ENCODE measurements around the gene PRELID1.
"Not testable (repeated sequence)": the region's sequence is repeated elsewhere in the genome, so short reads cannot be mapped to it uniquely, and the experiment has no call there.

The PRELID1 gene

GRCh38 chr5:177336603-177337494 is 33.2 kb downstream of the PRELID1 start:
- DNase-seq (ENCODE audit: low read depth): no peak

- DNase-seq (ENCODE audit: low read depth): no peak
These were observed 34.9 kb downstream of the PRELID1 start for GRCh38 chr5:177338251-177339106.

- no peak for DNase-seq (ENCODE audit: low read depth)
These were observed 35.6 kb downstream of the PRELID1 start for GRCh38 chr5:177339107-177339638.

GRCh38 chr5:177343000-177343399 is 39.4 kb downstream of the PRELID1 start:
- DNase-seq (ENCODE audit: low read depth): not testable (repeated sequence)

- DNase-seq (ENCODE audit: low read depth): no peak
These were observed 40.2 kb downstream of the PRELID1 start for GRCh38 chr5:177343777-177344176.

GRCh38 chr5:177344891-177345290 is 41.3 kb downstream of the PRELID1 start:
- no peak for DNase-seq (ENCODE audit: low read depth)

- no peak for DNase-seq (ENCODE audit: low read depth)
These were observed 43.2 kb downstream of the PRELID1 start for GRCh38 chr5:177346820-177347219.

- no peak for DNase-seq (ENCODE audit: low read depth)
These were observed 44.1 kb downstream of the PRELID1 start for GRCh38 chr5:177347699-177348098.

- no peak for DNase-seq (ENCODE audit: low read depth)
These were observed 45.7 kb downstream of the PRELID1 start for GRCh38 chr5:177349362-177349647.

- no peak for DNase-seq (ENCODE audit: low read depth)
These were observed 46.2 kb downstream of the PRELID1 start for GRCh38 chr5:177349762-177350161.

- DNase-seq (ENCODE audit: low read depth): no peak
These were observed 47.3 kb downstream of the PRELID1 start for GRCh38 chr5:177350776-177351391.

GRCh38 chr5:177351392-177352329 is 48.1 kb downstream of the PRELID1 start, which contains the start of gene LMAN2:
LMAN2 (minus strand) TSS chr5:177351668; CDS start chr5:177351647, 21 bp downstream.
- peak; percentile 67 for DNase-seq (ENCODE audit: low read depth)

- no peak for DNase-seq (ENCODE audit: low read depth)
These were observed 49.5 kb downstream of the PRELID1 start for GRCh38 chr5:177353093-177353492.

GRCh38 chr5:177354256-177354655 is 50.7 kb downstream of the PRELID1 start:
- DNase-seq (ENCODE audit: low read depth): no peak

GRCh38 chr5:177354711-177355110 is 51.1 kb downstream of the PRELID1 start:
- DNase-seq (ENCODE audit: low read depth): no peak

GRCh38 chr5:177355162-177355867 is 51.7 kb downstream of the PRELID1 start:
- DNase-seq (ENCODE audit: low read depth): no peak

- DNase-seq (ENCODE audit: low read depth): no peak
These were observed 52.2 kb downstream of the PRELID1 start for GRCh38 chr5:177355868-177356168.
